Stimulated activated CD4-positive, alpha-beta T cell treated with anti-CD3 and anti-CD28 coated beads, Interleukin-1b, Interleukin-23, amount 100 ng/mL, for 4 hours (primary cell): ENCODE measurements around the gene ASF1A.
A peak's percentile ranks its signal among the peaks of the same experiment; 100 is the strongest.
"Not testable (repeated sequence)": the region's sequence is repeated elsewhere in the genome, so short reads cannot be mapped to it uniquely, and the experiment has no call there.

ENCODE experiments used
- DNase-seq, 2 donors: peaks; one replicate each; pipeline ENCODE4 v3.0.0-alpha.2; 2020; ENCODE audit warnings: low read depth in 2 of 2

ASF1A gene

GRCh38 chr6:118893807-118894424 lies at the start of gene ASF1A:
TSS of gene ASF1A (plus strand) at chr6:118894152. CDS start at chr6:118894414, 262 bp downstream.
- DNase-seq = peak; percentile 90 to 93

DNA sequence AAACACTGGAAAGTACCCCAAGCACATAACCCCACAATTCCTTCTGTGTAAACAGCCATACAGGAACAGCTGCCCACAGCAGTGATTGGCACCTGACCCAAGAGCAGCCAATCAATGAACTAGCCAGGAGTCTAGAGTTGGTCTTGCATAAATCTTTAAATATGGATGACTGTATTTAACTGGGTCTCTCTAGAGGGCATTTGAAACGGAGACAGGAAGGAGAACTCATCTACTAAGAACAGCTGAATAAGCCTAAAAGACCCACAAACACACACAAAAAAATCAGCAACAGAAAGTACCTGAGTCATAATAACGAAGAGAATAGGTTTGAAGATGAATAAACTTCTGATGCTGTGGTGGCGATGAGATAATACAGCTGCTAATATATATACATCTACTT lies 49.0 kb upstream of the ASF1A start:
- DNase-seq = no peak

GRCh38 chr6:118853408-118853807 lies 40.5 kb upstream of the ASF1A start:
- no peak for DNase-seq

DNA sequence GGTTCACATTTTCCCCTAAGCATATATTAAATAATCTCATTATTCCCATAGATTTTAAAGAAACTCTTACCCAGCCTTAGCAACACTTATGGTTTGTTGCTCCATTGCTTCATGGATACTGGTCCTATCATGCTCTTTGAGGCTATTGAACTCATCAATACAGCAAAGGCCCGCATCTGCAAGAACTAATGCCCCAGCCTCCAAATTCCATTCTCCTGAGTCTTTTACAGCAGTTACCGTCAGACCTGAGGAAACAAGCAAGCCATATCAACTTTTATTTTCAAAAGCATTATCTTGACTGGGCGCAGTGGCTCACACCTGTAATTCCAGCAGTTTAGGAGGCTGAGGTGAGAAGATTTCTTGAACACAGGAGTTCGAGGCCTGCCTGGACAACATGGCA lies 37.7 kb upstream of the ASF1A start:
- DNase-seq = no peak

DNA sequence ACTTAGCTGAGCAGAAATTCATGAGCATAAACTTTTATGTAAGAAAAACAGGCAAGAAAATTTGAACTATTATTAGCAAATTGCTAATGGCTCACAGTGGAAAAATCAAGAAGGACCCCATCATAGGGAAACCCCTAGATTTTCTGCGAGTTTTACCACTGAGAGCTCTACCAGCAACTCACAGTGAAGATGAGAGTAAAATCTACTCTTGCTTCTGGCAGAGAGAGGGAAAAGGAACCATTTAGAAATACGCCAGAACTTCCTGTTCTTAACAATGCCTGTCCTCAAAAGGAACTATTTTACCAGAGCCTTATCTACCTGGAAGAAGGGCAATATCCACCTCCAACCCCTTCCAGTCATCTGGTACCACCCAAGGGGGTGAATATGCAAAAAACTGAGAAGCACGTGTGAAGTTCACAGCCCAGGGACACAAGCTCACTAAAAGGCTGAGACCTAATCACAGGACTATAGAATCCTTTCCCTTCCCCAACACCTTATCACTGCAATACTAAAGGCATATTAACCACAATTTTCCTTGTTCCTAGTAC lies 34.4 kb upstream of the ASF1A start:
- no peak for DNase-seq

DNA sequence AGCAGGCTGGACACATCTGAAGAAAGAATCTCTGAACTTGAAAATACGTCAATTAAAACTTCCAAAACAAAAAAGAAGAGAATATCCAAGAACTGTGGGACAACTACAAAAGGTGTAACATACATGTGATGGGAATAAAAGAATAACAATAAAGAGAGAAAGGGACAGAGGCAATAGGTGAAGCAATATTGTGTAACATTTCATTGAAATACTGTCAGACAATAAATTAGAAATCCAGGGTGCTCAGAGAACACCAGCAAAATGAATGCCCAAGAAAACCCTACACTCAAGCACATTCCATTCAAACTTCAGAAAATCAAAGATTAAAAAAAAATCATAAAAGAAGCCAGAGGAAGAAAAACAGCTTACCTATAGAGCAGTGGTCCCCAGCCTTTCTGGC lies 33.6 kb upstream of the ASF1A start:
- DNase-seq = no peak

GRCh38 chr6:118860880-118861279 lies 33.1 kb upstream of the ASF1A start:
- DNase-seq = no peak

GRCh38 chr6:118862443-118862842 lies 31.5 kb upstream of the ASF1A start:
- no peak for DNase-seq

GRCh38 chr6:118864341-118865099 lies 29.4 kb upstream of the ASF1A start:
- no peak for DNase-seq

DNA sequence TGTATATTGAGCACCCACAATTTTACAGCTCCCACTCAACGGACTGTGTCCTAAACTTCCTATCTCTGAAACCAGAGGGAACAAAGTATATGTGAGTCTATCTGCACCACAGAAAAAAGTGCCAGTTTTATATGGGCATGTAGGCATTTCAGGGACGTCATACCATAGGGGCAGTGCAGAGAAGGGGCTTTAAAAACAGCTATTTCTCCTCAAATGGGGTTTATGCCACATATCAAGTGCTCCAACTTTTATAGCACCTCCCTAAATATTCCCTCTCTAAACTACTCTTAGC lies 28.9 kb upstream of the ASF1A start:
- DNase-seq = no peak

DNA sequence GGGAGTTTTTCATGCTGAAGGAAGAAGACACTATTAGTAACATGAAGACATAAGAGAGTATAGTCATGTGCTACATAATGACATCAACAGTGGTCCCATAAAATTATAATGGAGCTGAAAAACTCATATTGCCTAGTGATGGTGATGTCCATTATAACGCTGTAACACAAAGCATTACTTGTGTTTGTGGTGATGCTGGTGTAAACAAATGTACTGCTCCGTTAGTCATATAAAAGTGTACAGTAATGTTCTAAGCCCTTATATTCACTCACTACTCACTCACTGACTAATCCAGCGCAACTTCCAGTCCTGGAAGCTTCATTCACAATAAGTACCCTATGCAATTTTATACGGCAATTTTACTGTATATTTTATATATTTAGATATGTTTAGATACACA lies 26.8 kb upstream of the ASF1A start:
- no peak for DNase-seq

- not testable (repeated sequence) for DNase-seq
Measured at GRCh38 chr6:118868901-118869300, 25.1 kb upstream of the ASF1A start.

DNA sequence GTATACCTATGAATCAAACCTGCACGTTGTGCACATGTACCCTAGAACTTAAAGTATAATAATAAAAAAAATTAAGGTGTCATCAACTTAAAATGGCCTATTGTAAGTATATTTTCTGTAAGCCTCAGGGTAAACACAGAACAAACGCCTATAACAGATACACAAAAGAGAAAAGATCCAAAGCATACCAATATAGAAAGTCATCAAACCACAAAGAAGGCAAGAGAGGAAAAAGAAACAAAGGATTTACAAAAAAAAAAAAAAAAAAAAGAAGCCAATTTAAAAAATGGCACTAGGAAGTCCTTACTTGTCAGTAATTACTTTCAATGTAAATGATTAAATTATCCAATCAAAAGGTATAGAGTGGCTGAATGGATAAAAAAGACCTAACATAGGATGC lies 24.6 kb upstream of the ASF1A start:
- DNase-seq = no peak

DNA sequence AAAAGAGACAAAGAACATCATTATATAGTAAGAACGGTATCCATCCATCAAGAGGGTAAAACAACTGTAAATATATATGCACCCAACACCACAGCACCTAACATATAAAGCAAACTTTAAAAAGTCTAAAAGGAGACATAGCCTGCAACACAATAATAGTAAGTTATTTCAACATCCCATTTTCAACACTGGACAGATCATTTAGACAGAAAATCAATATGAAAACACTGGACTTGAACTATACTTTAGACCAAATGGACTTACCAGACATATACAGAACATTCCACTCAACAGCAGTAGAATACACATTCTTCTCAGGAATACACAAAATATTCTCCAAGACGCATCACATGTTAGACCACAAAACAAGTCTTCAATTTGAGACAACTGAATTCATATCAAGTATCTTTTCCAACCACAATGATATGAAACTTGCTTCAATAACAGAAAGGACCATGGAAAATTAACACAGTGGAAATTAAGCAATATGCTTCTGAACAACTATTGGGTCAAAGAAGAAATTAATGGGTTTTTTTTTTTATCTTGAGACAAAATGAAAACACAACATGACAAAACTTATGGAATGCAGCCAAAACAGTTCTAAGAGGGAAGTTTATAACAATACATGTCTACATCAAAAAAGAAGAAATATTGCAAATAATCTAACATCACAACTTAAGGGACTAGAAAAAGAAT lies 23.9 kb upstream of the ASF1A start:
- DNase-seq = no peak

DNA sequence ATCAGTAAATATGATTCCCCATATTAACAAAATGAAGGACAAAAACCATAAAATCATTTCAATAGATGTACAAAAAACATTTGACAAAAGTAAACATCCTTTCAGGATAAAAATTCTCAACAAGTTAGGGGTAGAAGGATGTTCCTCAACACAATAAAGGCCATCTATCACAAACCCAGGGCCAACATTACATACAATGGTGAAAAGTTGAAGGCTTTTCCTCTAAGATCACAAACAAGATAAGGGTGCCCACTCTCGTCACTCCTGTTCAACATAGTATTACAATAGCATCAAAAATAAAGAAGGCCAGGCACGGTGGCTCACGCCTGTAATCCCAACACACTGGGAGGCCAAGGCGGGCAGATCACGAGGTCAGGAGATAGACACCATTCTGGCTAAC lies 22.6 kb upstream of the ASF1A start:
- no peak for DNase-seq

DNA sequence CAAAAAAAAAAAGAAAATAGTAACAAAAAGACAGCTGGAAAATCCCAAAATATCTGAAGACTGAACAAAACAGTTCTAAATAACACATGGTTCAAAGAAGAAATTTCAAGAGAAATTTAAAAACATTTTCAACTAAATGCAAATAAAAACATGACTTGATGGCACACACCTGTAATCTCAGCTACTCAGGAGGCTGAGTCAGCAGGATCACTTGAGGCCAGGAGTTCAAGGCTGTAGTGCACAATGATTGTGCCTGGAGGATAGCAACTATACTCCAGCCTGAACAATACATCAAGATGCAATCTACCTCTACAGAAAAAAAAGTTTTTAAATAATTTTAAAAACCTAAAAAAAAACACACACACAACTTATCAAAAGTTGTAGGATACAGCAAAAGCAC lies 21.6 kb upstream of the ASF1A start:
- DNase-seq = no peak

DNA sequence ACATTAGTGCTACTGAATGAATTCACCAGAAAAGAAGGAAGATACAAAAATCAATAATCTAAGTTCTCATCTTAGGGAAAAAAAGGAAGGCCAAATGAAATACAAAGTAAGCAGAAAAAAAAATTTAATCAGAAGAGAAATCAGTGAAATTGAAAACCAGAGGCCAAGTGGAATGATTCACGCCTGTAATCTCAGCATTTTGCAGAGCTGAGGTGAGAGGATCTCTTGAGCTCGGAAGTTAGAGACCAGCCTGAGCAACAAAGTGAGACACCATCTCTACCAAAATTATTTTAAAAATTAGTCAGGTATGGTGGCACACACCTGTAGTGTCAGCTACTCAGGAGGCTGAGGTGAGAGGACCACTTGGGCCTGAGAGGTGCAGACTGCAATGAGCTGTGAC lies 21.2 kb upstream of the ASF1A start:
- DNase-seq = no peak

DNA sequence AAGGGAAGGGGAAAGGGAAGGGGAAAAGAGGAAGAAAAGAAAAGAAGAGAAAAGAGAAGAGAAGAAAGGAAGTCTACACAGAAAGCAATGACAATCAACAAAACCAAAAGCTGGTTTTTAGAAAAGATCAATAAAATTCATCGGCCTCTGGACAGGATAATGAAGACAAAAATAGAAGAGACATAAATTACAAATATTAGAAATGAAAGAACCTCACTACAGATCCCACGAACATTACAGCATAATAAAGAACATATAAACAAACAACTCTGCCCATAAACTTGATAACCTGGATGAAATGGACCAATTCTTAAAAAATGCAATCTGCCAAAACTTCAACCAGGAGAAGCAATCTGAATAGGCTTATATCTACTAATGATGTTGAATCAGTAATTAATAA lies 20.7 kb upstream of the ASF1A start:
- no peak for DNase-seq

DNA sequence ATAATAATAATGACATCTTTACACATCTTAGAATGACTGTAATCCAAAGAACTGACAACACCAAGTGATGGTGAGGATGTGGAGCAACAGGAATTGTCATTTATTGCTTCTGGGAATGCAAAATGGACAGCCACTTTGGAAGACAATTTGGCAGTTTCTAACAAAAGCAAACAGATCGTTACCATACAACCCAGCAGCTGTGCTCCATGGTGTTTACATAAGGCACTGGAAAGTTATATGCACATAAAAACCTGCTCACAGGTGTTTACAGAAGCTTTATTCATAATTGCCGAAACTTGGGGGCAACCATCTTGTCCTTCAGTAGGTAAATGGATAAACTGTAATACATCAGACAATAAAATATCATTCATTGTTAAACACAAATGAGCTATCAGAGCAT lies 18.3 kb upstream of the ASF1A start:
- DNase-seq = no peak

DNA sequence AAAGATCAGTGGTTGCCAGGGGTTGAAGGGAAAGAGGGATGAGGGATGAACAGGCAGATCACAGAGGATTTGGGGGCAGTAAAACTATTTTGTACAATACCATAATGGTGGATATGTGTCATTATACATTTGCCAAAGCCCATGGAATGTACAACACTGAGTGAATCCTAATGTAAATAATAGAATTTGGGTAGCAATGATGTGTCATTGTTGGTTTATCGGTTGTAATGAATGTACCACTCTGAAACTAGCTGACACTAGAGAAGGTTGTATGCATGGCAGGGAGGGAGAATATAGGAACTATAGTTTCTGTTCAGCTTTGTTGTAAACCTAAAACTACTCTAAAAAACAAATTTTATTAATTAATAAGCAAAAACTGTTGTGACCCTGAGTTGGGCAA lies 17.8 kb upstream of the ASF1A start:
- no peak for DNase-seq

GRCh38 chr6:118876814-118877213 lies 17.1 kb upstream of the ASF1A start:
- DNase-seq = no peak

- no peak for DNase-seq
Measured at GRCh38 chr6:118877806-118878205, 16.1 kb upstream of the ASF1A start.
